ENCODE measurements around the gene MEF2D.

DNA sequence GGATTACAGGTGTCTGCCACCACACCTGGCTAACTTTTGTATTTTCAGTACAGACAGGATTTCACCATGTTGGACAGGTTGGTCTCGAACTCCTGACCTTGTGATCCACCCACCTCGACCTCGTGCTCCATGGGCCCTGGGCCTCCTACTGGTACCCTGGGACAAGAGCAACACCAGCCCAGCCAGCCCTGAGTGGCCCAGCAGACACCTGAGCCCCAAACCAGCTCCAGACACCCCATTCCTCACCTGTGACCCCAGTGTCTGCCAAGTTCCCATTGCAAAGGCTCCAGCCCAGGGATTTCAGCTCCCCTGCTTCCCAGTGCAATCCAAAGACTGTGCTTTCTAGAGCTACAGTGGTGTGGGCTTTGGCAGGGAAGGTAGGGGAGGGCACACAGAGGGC lies 14.6 kb downstream of the MEF2D start:
- TF ChIP-seq, protein P1, sequence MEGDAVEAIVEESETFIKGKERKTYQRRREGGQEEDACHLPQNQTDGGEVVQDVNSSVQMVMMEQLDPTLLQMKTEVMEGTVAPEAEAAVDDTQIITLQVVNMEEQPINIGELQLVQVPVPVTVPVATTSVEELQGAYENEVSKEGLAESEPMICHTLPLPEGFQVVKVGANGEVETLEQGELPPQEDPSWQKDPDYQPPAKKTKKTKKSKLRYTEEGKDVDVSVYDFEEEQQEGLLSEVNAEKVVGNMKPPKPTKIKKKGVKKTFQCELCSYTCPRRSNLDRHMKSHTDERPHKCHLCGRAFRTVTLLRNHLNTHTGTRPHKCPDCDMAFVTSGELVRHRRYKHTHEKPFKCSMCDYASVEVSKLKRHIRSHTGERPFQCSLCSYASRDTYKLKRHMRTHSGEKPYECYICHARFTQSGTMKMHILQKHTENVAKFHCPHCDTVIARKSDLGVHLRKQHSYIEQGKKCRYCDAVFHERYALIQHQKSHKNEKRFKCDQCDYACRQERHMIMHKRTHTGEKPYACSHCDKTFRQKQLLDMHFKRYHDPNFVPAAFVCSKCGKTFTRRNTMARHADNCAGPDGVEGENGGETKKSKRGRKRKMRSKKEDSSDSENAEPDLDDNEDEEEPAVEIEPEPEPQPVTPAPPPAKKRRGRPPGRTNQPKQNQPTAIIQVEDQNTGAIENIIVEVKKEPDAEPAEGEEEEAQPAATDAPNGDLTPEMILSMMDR (IDR thresholded peaks at IDR 0.05), result no peak
- no peak for TF ChIP-seq POLR2A (IDR thresholded peaks at IDR 0.05)

Measured in suprapubic skin (tissue), 3 donors.